SH-SY5Y (cell line): ENCODE data around the gene AKR1B15.

ENCODE experiments used
- GATA2 ChIP-seq: IDR thresholded peaks from 2 replicates; pipeline ENCODE4 v1.6.1; 2011; ENCODE audit warnings: mild to moderate bottlenecking, low read depth, low read length
- GATA3 ChIP-seq: IDR thresholded peaks from 2 replicates; pipeline ENCODE4 v1.6.1; 2011; ENCODE audit warnings: low read depth, mild to moderate bottlenecking, low read length, moderate library complexity

DNA sequence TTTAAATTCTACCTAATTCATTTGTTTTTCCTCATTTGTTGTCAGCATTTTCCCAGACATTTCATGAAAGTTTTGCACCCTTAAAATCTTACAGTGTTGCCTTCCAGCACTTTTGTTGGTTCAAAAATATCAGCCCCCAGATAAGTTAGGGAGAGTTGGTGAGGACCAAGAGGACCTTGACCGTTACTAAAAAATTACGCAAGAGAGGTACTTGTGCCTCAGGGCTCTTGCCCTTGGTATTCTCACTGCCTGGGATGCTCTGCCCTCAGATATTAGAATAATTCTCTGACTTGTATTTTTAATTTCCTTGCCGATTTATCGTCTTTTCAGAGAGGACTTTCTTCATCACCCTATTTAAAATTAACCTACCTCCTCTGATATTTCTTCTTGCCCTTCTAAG lies 3.5 kb upstream of the AKR1B15 start:
- TF ChIP-seq GATA2, result no peak
- no peak for TF ChIP-seq GATA3
